HepG2 (cell line): ENCODE results near the gene ATXN7L3. TPM values are rescaled to one million over a fixed set of nuclear protein-coding genes. Genes with fewer than 3 reads are reported as not detected.

Source experiments
- KMT2A ChIP-seq: sonication (generic); formaldehyde crosslinking; IDR thresholded peaks from 2 replicates; pipeline ENCODE4 v1.4.0; 2020; ENCODE audit warnings: missing genetic modification reagents
- MEIS1 ChIP-seq: sonication (generic); formaldehyde crosslinking; IDR thresholded peaks from 2 replicates; pipeline ENCODE4 v1.9.0; 2021; ENCODE audit warnings: mild to moderate bottlenecking, missing genetic modification reagents, moderate library complexity, borderline replicate concordance
- MXI1 ChIP-seq: IDR thresholded peaks from 3 replicates; pipeline ENCODE4 v1.6.1; 2012; ENCODE audit warnings: low read depth, low read length, inconsistent platforms, borderline replicate concordance
- PRMT3 ChIP-seq: sonication (generic); formaldehyde crosslinking; IDR thresholded peaks from 2 replicates; pipeline ENCODE4 v1.8.1; 2022; ENCODE audit warnings: low read depth, mild to moderate bottlenecking, moderate library complexity, missing genetic modification reagents, borderline replicate concordance
- RBFOX2 ChIP-seq: fragments of 200-400 bp; formaldehyde crosslinking; IDR thresholded peaks from 2 replicates; pipeline ENCODE4 v1.6.1; 2017; ENCODE audit warnings: low read depth, mild to moderate bottlenecking, low read length
- SMAD3 ChIP-seq: sonication (generic); formaldehyde crosslinking; IDR thresholded peaks from 2 replicates; pipeline ENCODE4 v1.4.0; 2020; ENCODE audit warnings: missing genetic modification reagents
- SMC3 ChIP-seq: IDR thresholded peaks from 2 replicates; pipeline ENCODE4 v1.6.1; 2011; ENCODE audit warnings: low read length, improper control_type of control experiment
- SMYD3 ChIP-seq: sonication (generic); formaldehyde crosslinking; IDR thresholded peaks from 2 replicates; pipeline ENCODE4 v1.8.1; 2023; ENCODE audit warnings: mild to moderate bottlenecking, missing genetic modification reagents
- SP140L ChIP-seq: sonication (generic); formaldehyde crosslinking; IDR thresholded peaks from 2 replicates; pipeline ENCODE4 v1.4.0; 2020; ENCODE audit warnings: missing genetic modification reagents, borderline replicate concordance
- TSC22D2 ChIP-seq: sonication (generic); formaldehyde crosslinking; IDR thresholded peaks from 2 replicates; pipeline ENCODE4 v1.5.1; 2020; ENCODE audit warnings: missing genetic modification reagents, mild to moderate bottlenecking, borderline replicate concordance
- ZNF225 ChIP-seq: sonication (generic); formaldehyde crosslinking; IDR thresholded peaks from 2 replicates; pipeline ENCODE4 v1.4.0; 2020; ENCODE audit warnings: mild to moderate bottlenecking, missing genetic modification reagents
- ZNF3 ChIP-seq: IDR thresholded peaks from 2 replicates; pipeline ENCODE4 v1.7.0; 2017; ENCODE audit warnings: inconsistent platforms
- ZNF367 ChIP-seq: sonication (generic); formaldehyde crosslinking; IDR thresholded peaks from 2 replicates; pipeline ENCODE4 v1.4.0; 2020; ENCODE audit warnings: missing genetic modification reagents, borderline replicate concordance
- ZNF543 ChIP-seq: sonication (generic); formaldehyde crosslinking; IDR thresholded peaks from 2 replicates; pipeline ENCODE4 v1.4.0; 2020; ENCODE audit warnings: mild to moderate bottlenecking, missing genetic modification reagents
- ZNF788 ChIP-seq: sonication (generic); formaldehyde crosslinking; IDR thresholded peaks from 2 replicates; pipeline ENCODE4 v1.5.0; 2020; ENCODE audit warnings: mild to moderate bottlenecking, missing genetic modification reagents, borderline replicate concordance
- ZSCAN20 ChIP-seq: sonication (generic); formaldehyde crosslinking; IDR thresholded peaks from 2 replicates; pipeline ENCODE4 v1.4.0; 2020; ENCODE audit warnings: missing genetic modification reagents, mild to moderate bottlenecking, borderline replicate concordance
- polyA plus RNA-seq, 8 experiments: library from polyadenylated mRNA; depleted of rRNA in 3 of 8; stranded (reverse) in 7 of 8; unstranded in 1 of 8; fragments of >200 nt; fragmentation: Illumina TruSeq in 4 of 8; extraction: Trizol in 4 of 8; gene quantifications; 2 replicates each; pipeline versions ENCODE4 v1.2.1 to v1.2.3, GENCODE V29; 2011 to 2016; ENCODE audit warnings: low read depth in 4 of 8, missing spikeins in 1 of 8, mixed read lengths in 1 of 8; ENCODE audit not compliant: insufficient read depth in 1 of 8
- total RNA-seq, 5 experiments: library from RNA; depleted of rRNA; stranded (reverse); fragments of >200 nt; fragmentation: Illumina TruSeq; extraction: Trizol; gene quantifications; 2 replicates each; pipeline ENCODE4 v1.2.3, GENCODE V29; 2016; ENCODE audit warnings: low read depth in 1 of 5
- TF ChIP-seq, protein P1 (sequence below): sonication (generic); formaldehyde crosslinking; IDR thresholded peaks from 2 replicates; pipeline ENCODE4 v1.4.0; 2020; ENCODE audit warnings: missing genetic modification reagents
- TF ChIP-seq, protein P2 (sequence below): sonication (generic); formaldehyde crosslinking; IDR thresholded peaks from 2 replicates; pipeline ENCODE4 v1.4.0; 2020; ENCODE audit warnings: mild to moderate bottlenecking, missing genetic modification reagents
- TF ChIP-seq, protein P3 (sequence below): sonication (generic); formaldehyde crosslinking; IDR thresholded peaks from 2 replicates; pipeline ENCODE4 v1.4.0; 2020; ENCODE audit warnings: mild to moderate bottlenecking, missing genetic modification reagents
- TF ChIP-seq, protein P4 (sequence below): sonication (generic); formaldehyde crosslinking; IDR thresholded peaks from 2 replicates; pipeline ENCODE4 v1.5.1; 2020; ENCODE audit warnings: mild to moderate bottlenecking, missing genetic modification reagents, moderate library complexity

ATXN7L3 gene
- total and polyA plus RNA-seq, 2 of the 13 experiments (the other 11 are each of a cell fraction or from before 2014, with no cell fraction given), result 44.5 to 59.1 TPM

DNA sequence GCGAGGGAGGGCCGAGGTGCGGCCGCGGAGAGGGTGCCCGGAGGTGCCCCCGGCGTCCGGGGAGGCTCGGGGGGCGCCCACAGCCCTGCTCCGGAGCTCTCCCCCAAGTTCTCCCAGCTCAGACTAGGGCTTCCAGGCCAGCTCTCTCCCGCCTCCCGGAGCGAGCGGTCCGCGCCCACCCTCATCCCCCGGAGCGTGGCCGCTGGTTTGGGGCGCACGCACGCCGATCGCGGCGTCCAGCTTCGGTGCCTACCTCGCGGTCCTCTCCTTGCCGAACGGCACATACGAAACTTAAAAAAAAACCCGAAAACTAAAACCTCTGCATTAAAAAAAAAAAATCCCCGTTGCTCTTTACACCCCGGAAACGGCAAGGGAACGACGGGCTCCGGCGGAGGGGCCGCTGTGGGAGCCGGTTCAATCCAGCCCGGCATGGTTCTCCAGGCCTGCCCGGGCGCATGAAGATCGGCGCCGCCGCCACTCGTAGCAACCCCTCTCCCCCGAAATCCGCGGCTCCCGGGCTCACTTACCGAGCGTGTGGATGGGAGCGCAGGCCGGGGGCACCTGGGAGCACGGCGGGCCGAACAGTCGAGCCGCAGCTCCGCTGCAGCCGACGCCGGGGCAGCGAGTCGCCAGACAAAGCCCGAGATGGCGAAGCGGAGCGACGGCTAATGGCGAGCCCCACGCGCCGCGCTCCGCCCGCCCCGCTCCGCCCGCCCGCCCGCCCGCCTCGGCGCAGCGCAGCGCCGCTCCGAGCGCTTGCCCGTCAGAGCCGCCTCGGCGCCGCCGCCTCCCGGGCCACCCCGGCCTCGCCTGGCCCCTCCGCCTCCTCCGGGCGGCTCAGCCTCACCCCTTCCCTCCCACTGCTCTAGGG, 20.8 kb upstream of the ATXN7L3 start (continued):
- no peak for TF ChIP-seq TSC22D2
- TF ChIP-seq, protein P1, sequence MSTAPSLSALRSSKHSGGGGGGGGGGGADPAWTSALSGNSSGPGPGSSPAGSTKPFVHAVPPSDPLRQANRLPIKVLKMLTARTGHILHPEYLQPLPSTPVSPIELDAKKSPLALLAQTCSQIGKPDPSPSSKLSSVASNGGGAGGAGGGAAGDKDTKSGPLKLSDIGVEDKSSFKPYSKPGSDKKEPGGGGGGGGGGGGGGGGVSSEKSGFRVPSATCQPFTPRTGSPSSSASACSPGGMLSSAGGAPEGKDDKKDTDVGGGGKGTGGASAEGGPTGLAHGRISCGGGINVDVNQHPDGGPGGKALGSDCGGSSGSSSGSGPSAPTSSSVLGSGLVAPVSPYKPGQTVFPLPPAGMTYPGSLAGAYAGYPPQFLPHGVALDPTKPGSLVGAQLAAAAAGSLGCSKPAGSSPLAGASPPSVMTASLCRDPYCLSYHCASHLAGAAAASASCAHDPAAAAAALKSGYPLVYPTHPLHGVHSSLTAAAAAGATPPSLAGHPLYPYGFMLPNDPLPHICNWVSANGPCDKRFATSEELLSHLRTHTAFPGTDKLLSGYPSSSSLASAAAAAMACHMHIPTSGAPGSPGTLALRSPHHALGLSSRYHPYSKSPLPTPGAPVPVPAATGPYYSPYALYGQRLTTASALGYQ (CRISPR knock-in tag), result no peak
- no peak for TF ChIP-seq PRMT3
- no peak for TF ChIP-seq ZNF543 (CRISPR knock-in tag)
- TF ChIP-seq KMT2A (CRISPR knock-in tag), result no peak
- TF ChIP-seq SMAD3 (CRISPR knock-in tag), result no peak
- TF ChIP-seq, protein P2, sequence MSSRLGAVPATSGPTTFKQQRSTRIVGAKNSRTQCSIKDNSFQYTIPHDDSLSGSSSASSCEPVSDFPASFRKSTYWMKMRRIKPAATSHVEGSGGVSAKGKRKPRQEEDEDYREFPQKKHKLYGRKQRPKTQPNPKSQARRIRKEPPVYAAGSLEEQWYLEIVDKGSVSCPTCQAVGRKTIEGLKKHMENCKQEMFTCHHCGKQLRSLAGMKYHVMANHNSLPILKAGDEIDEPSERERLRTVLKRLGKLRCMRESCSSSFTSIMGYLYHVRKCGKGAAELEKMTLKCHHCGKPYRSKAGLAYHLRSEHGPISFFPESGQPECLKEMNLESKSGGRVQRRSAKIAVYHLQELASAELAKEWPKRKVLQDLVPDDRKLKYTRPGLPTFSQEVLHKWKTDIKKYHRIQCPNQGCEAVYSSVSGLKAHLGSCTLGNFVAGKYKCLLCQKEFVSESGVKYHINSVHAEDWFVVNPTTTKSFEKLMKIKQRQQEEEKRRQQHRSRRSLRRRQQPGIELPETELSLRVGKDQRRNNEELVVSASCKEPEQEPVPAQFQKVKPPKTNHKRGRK (CRISPR knock-in tag), result no peak
- TF ChIP-seq, protein P3, sequence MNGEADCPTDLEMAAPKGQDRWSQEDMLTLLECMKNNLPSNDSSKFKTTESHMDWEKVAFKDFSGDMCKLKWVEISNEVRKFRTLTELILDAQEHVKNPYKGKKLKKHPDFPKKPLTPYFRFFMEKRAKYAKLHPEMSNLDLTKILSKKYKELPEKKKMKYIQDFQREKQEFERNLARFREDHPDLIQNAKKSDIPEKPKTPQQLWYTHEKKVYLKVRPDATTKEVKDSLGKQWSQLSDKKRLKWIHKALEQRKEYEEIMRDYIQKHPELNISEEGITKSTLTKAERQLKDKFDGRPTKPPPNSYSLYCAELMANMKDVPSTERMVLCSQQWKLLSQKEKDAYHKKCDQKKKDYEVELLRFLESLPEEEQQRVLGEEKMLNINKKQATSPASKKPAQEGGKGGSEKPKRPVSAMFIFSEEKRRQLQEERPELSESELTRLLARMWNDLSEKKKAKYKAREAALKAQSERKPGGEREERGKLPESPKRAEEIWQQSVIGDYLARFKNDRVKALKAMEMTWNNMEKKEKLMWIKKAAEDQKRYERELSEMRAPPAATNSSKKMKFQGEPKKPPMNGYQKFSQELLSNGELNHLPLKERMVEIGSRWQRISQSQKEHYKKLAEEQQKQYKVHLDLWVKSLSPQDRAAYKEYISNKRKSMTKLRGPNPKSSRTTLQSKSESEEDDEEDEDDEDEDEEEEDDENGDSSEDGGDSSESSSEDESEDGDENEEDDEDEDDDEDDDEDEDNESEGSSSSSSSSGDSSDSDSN (CRISPR knock-in tag), result peak; percentile 93
- TF ChIP-seq, protein P4, sequence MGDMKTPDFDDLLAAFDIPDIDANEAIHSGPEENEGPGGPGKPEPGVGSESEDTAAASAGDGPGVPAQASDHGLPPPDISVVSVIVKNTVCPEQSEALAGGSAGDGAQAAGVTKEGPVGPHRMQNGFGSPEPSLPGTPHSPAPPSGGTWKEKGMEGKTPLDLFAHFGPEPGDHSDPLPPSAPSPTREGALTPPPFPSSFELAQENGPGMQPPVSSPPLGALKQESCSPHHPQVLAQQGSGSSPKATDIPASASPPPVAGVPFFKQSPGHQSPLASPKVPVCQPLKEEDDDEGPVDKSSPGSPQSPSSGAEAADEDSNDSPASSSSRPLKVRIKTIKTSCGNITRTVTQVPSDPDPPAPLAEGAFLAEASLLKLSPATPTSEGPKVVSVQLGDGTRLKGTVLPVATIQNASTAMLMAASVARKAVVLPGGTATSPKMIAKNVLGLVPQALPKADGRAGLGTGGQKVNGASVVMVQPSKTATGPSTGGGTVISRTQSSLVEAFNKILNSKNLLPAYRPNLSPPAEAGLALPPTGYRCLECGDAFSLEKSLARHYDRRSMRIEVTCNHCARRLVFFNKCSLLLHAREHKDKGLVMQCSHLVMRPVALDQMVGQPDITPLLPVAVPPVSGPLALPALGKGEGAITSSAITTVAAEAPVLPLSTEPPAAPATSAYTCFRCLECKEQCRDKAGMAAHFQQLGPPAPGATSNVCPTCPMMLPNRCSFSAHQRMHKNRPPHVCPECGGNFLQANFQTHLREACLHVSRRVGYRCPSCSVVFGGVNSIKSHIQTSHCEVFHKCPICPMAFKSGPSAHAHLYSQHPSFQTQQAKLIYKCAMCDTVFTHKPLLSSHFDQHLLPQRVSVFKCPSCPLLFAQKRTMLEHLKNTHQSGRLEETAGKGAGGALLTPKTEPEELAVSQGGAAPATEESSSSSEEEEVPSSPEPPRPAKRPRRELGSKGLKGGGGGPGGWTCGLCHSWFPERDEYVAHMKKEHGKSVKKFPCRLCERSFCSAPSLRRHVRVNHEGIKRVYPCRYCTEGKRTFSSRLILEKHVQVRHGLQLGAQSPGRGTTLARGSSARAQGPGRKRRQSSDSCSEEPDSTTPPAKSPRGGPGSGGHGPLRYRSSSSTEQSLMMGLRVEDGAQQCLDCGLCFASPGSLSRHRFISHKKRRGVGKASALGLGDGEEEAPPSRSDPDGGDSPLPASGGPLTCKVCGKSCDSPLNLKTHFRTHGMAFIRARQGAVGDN (CRISPR knock-in tag), result peak; percentile 44
- TF ChIP-seq SP140L (CRISPR knock-in tag), result no peak
- no peak for TF ChIP-seq ZNF3
- TF ChIP-seq RBFOX2, result peak; percentile 80
- TF ChIP-seq ZNF225 (CRISPR knock-in tag), result no peak
- TF ChIP-seq ZNF788 (CRISPR knock-in tag), result no peak
- TF ChIP-seq ZNF367 (CRISPR knock-in tag), result no peak
- no peak for TF ChIP-seq MXI1
- TF ChIP-seq MEIS1 (CRISPR knock-in tag), result no peak
- TF ChIP-seq SMYD3 (CRISPR knock-in tag), result no peak
- no peak for TF ChIP-seq SMC3
- peak; percentile 88; the same call in 1 of the 2 replicates for TF ChIP-seq ZSCAN20
